ENCODE measurements around the gene ESRRA.
"Not testable (repeated sequence)": the region's sequence is repeated elsewhere in the genome, so short reads cannot be mapped to it uniquely, and the experiment has no call there.

GRCh38 chr11:64315667-64316526 lies 10.6 kb downstream of the ESRRA start:
- TF ChIP-seq YY1 (IDR thresholded peaks at IDR 0.05; ENCODE audit: insufficient read depth, insufficient read length); SUZ12 (IDR thresholded peaks at IDR 0.05; ENCODE audit: extremely low read depth, insufficient read depth, insufficient read length): not testable (repeated sequence)
